Ishikawa (cell line): ENCODE measurements around the gene PUSL1.

Source experiments
- CEBPB ChIP-seq: IDR thresholded peaks from 2 replicates; pipeline ENCODE4 v1.6.1; 2012
- CREB1 ChIP-seq: IDR thresholded peaks from 2 replicates; pipeline ENCODE4 v1.6.1; 2012; ENCODE audit warnings: low read depth
- EGR1 ChIP-seq: IDR thresholded peaks from 2 replicates; pipeline ENCODE4 v1.6.1; 2012
- EP300 ChIP-seq: IDR thresholded peaks from 2 replicates; pipeline ENCODE4 v1.6.1; 2012; ENCODE audit warnings: borderline replicate concordance
- FOXM1 ChIP-seq: IDR thresholded peaks from 2 replicates; pipeline ENCODE4 v1.6.1; 2012; ENCODE audit warnings: low read depth, borderline replicate concordance
- MAX ChIP-seq: IDR thresholded peaks from 2 replicates; pipeline ENCODE4 v1.6.1; 2012
- NFIC ChIP-seq: IDR thresholded peaks from 2 replicates; pipeline ENCODE4 v1.6.1; 2012
- RAD21 ChIP-seq: IDR thresholded peaks from 2 replicates; pipeline ENCODE4 v1.6.1; 2012; ENCODE audit warnings: low read depth
- REST ChIP-seq: IDR thresholded peaks from 2 replicates; pipeline ENCODE4 v1.6.1; 2012; ENCODE audit warnings: low read depth, mild to moderate bottlenecking
- TAF1 ChIP-seq: IDR thresholded peaks from 2 replicates; pipeline ENCODE4 v1.6.1; 2012; ENCODE audit warnings: low read depth, mild to moderate bottlenecking
- TCF12 ChIP-seq: IDR thresholded peaks from 2 replicates; pipeline ENCODE4 v1.6.1; 2012; ENCODE audit warnings: low read depth
- TEAD4 ChIP-seq: IDR thresholded peaks from 2 replicates; pipeline ENCODE4 v1.6.1; 2012
- USF1 ChIP-seq: IDR thresholded peaks from 2 replicates; pipeline ENCODE4 v1.6.1; 2012
- YY1 ChIP-seq: IDR thresholded peaks from 2 replicates; pipeline ENCODE4 v1.6.1; 2012; ENCODE audit warnings: low read depth
- ZBTB7A ChIP-seq: IDR thresholded peaks from 2 replicates; pipeline ENCODE4 v1.6.1; 2012; ENCODE audit warnings: low read depth

The PUSL1 gene

GRCh38 chr1:1325288-1326074 is 17.1 kb downstream of the PUSL1 start:
- no peak for TF ChIP-seq USF1
- no peak for TF ChIP-seq EGR1
- no peak for TF ChIP-seq TAF1
- TF ChIP-seq MAX: no peak

- TF ChIP-seq TAF1 (no peak), MAX (no peak), ZBTB7A (no peak), EP300 (no peak), EGR1 (no peak), TEAD4 (no peak), USF1 (no peak), CREB1 (no peak), CEBPB (no peak), REST (no peak), YY1 (no peak)
These were observed 17.7 kb downstream of the PUSL1 start for GRCh38 chr1:1326075-1326605.

- TF ChIP-seq TEAD4 (no peak), FOXM1 (no peak), EP300 (no peak), REST (no peak), YY1 (no peak), ZBTB7A (no peak), EGR1 (no peak), MAX (no peak), TCF12 (no peak), CEBPB (no peak), RAD21 (no peak), USF1 (no peak), TAF1 (no peak), NFIC (no peak), CREB1 (no peak)
These were observed 18.9 kb downstream of the PUSL1 start for GRCh38 chr1:1327291-1327690.

GRCh38 chr1:1328254-1328653 is 19.9 kb downstream of the PUSL1 start:
- TF ChIP-seq USF1 (no peak), ZBTB7A (no peak), NFIC (no peak), FOXM1 (no peak), TAF1 (no peak), EGR1 (no peak), EP300 (no peak), CREB1 (no peak), TCF12 (no peak), TEAD4 (no peak), MAX (no peak), CEBPB (no peak), RAD21 (no peak), YY1 (no peak), REST (no peak)
